BE2C (cell line): Measurements from ENCODE around the gene GPC6.

Experiments used
- DNase-seq: peaks from one replicate; pipeline ENCODE4 v3.0.0-alpha.2; 2020
- H3K27me3 ChIP-seq: fragments of 250-450 bp; sonication (Bioruptor Pico); 2 replicates; pipeline ENCODE4 v1.5.1; 2020; ENCODE audit warnings: mild to moderate bottlenecking
- H3K36me3 ChIP-seq: fragments of 250-450 bp; sonication (Bioruptor Pico); 2 replicates; pipeline ENCODE4 v1.5.1; 2020; ENCODE audit warnings: mild to moderate bottlenecking
- H3K4me1 ChIP-seq: fragments of 250-450 bp; sonication (Bioruptor Pico); 2 replicates; pipeline ENCODE4 v1.5.1; 2020
- H3K4me3 ChIP-seq: 2 replicates; pipeline ENCODE4 v1.5.1; 2011; ENCODE audit warnings: low read depth, low read length
- H3K9me3 ChIP-seq: fragments of 250-450 bp; sonication (Bioruptor Pico); 2 replicates; pipeline ENCODE4 v1.5.1; 2020
- CTCF ChIP-seq: IDR thresholded peaks from 2 replicates; pipeline ENCODE4 v1.5.1; 2012; ENCODE audit warnings: mild to moderate bottlenecking, low read depth, low read length

The GPC6 gene

GRCh38 chr13:94239135-94239534 is 1012.5 kb downstream of the GPC6 start:
- DNase-seq: no peak
- no peak for TF ChIP-seq CTCF
- Histone ChIP-seq H3K4me1 (no peaks in the 10 kb centered on the region), H3K4me3 (no peak overlapping the region), H3K27me3 (no peaks in the 10 kb centered on the region), H3K36me3 (no peaks in the 10 kb centered on the region), H3K9me3 (no peaks in the 10 kb centered on the region)

- no peak overlapping the region for H3K4me3 ChIP-seq
- no peaks in the 10 kb centered on the region for H3K27me3 ChIP-seq
- no peaks in the 10 kb centered on the region for H3K9me3 ChIP-seq
- H3K4me1 ChIP-seq: no peaks in the 10 kb centered on the region
- TF ChIP-seq CTCF: no peak
- no peak for DNase-seq
- H3K36me3 ChIP-seq: no peaks in the 10 kb centered on the region
These were observed 1015.9 kb downstream of the GPC6 start for GRCh38 chr13:94242554-94242953.

GRCh38 chr13:94243551-94243950 is 1016.9 kb downstream of the GPC6 start:
- Histone ChIP-seq H3K36me3 (no peaks in the 10 kb centered on the region), H3K9me3 (no peaks in the 10 kb centered on the region), H3K4me3 (no peak overlapping the region), H3K27me3 (no peaks in the 10 kb centered on the region), H3K4me1 (no peaks in the 10 kb centered on the region)
- no peak for DNase-seq
- TF ChIP-seq CTCF: no peak

GRCh38 chr13:94246495-94246894 is 1019.9 kb downstream of the GPC6 start:
- H3K36me3 ChIP-seq: no peaks in the 10 kb centered on the region
- no peaks in the 10 kb centered on the region for H3K27me3 ChIP-seq
- no peak for DNase-seq
- H3K4me3 ChIP-seq: no peak overlapping the region
- no peak for TF ChIP-seq CTCF
- H3K9me3 ChIP-seq: no peaks in the 10 kb centered on the region
- no peaks in the 10 kb centered on the region for H3K4me1 ChIP-seq

GRCh38 chr13:94247890-94248289 is 1021.3 kb downstream of the GPC6 start:
- Histone ChIP-seq H3K4me1 (no peaks in the 10 kb centered on the region), H3K9me3 (no peaks in the 10 kb centered on the region), H3K27me3 (no peaks in the 10 kb centered on the region), H3K4me3 (no peak overlapping the region), H3K36me3 (no peaks in the 10 kb centered on the region)
- no peak for DNase-seq
- TF ChIP-seq CTCF: no peak

GRCh38 chr13:94248454-94249228 is 1022.0 kb downstream of the GPC6 start:
- no peaks in the 10 kb centered on the region for H3K27me3 ChIP-seq
- no peak for TF ChIP-seq CTCF
- no peaks in the 10 kb centered on the region for H3K36me3 ChIP-seq
- no peak overlapping the region for H3K4me3 ChIP-seq
- no peaks in the 10 kb centered on the region; the same call in 1 of the 2 replicates for H3K4me1 ChIP-seq
- H3K9me3 ChIP-seq: no peaks in the 10 kb centered on the region
- DNase-seq: no peak
